GM12801 (cell line): ENCODE results near the gene HIVEP3.

Experiments
- CTCF ChIP-seq: IDR thresholded peaks from one replicate; pipeline ENCODE4 v1.5.1; 2011; ENCODE audit warnings: control low read depth; ENCODE audit not compliant: insufficient read length; ENCODE audit errors: extremely low read depth

HIVEP3 gene

DNA sequence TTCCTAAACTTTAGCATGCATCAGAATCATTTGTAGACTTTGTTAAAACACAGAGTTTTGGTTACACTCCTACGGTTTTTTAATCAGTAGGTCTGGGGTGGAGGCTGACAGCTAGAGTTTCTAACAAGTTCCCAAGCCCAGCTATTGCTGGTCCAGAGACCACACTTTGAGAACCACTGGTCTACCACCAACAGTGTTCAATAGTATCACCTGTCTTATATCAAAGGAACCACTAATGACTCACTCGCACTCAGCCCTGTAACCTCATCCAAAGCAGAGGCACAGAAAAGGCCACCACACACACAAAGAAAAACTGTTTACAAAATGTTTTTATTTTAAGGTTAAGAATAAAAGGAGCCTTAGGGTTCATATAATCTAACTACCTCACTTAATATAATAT, 68.7 kb downstream of the HIVEP3 start:
- TF ChIP-seq CTCF: no peak

- no peak for TF ChIP-seq CTCF
These were observed 69.4 kb downstream of the HIVEP3 start for GRCh38 chr1:41849211-41849759.

DNA sequence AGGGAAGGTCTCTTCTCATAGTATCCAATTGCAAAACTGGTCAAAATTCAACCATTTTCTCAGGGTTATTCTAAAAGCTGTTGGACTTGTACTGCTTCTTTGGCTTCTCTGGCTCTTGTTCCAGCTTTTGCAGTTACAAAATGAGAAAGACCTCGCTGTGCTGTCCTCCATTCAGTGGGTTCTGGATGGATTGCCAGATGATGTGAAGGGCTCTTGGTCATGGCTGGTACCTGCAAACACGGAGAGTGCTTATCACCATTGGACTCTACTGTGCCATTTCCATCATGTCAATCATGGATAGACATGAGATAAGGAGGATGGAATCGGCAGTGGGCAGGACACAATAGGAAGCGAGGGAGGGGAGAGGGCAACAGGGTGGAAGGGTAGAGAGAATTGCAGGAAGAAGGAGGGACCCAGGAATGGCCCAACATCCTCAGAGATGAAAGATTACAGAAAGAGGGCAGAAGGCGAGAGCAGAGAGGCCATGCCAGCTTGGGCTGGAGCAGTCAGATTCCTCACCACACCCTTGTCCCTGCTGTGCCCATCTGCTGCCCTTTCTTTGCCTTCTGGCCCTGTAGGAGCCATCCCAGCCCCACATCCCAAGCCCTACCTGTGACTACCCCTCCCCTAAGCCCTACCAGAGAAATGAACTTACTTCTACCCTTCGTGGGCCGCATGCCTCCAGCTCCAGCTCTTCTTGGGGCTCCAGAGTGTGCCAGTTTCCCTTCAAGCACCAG, 70.3 kb downstream of the HIVEP3 start:
- TF ChIP-seq CTCF: no peak

DNA sequence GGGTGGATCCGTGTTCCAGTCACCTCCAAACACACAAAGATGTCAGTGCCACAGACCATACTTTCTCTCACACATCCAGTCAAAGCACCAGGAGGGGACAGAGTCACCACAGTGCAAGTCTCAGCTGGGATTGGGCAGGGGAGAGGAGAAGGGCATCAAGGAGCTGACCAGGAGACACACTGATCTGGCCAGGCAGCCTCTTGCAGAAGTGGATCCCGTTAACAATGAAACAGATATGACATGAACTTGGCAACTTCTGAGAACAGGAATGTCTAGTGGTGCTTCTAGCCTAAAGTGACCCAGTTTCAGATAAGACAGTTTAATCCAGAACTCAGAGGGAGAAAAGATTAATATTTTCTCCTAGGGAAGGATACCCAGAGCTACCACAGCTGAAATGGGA, 71.0 kb downstream of the HIVEP3 start:
- no peak for TF ChIP-seq CTCF

GRCh38 chr1:41846625-41847405, 71.9 kb downstream of the HIVEP3 start:
- TF ChIP-seq CTCF: no peak

DNA sequence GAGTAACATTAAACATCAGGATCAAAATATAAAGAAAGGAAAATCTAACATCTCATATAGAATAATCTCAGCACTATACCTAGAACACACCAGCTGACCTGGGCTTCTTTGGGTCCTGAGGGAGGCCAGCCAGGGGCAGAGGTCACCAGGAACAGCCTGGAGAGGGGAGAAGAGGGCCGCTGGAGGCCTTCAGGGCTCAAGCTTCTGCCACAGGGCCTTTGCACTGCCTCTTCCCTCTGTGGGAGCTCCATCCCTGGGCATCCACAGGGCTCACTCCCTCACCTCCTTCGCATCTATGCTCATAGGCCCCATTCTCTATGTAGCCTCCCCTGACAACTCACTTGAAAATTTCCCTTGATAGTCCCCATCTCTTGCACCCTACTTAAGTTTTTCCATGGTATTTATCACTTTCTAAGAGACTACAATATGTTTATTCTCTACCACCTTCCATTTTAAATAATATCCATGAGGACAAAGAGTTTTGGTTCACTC, 73.9 kb downstream of the HIVEP3 start:
- TF ChIP-seq CTCF: no peak

DNA sequence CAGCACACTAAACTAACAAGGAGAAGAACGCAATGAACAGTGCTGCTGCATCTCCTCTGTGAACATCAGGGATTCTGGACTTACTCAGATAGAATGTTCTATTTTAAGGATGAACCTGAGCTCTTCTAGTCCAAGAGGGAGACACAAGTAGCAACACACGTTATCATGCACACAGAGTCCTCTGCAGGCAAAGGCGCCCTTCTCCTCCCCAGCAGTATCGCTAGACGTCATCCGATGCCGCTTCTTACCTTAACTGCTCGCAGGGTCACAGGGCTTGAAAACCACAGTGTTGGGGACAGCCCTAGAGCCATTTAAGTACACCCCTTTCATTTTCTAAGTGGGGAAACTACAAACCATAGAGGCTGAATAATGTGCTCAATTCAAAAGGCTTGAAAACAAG, 74.5 kb downstream of the HIVEP3 start:
- TF ChIP-seq CTCF: no peak
